Ishikawa (cell line): Measurements from ENCODE around the gene SDK2.

Experiments
- MAX ChIP-seq: IDR thresholded peaks from 2 replicates; pipeline ENCODE4 v1.6.1; 2012
- RAD21 ChIP-seq: IDR thresholded peaks from 2 replicates; pipeline ENCODE4 v1.6.1; 2012; ENCODE audit warnings: low read depth
- TAF1 ChIP-seq: IDR thresholded peaks from 2 replicates; pipeline ENCODE4 v1.6.1; 2012; ENCODE audit warnings: low read depth, mild to moderate bottlenecking
- TCF12 ChIP-seq: IDR thresholded peaks from 2 replicates; pipeline ENCODE4 v1.6.1; 2012; ENCODE audit warnings: low read depth
- YY1 ChIP-seq: IDR thresholded peaks from 2 replicates; pipeline ENCODE4 v1.6.1; 2012; ENCODE audit warnings: low read depth

DNA sequence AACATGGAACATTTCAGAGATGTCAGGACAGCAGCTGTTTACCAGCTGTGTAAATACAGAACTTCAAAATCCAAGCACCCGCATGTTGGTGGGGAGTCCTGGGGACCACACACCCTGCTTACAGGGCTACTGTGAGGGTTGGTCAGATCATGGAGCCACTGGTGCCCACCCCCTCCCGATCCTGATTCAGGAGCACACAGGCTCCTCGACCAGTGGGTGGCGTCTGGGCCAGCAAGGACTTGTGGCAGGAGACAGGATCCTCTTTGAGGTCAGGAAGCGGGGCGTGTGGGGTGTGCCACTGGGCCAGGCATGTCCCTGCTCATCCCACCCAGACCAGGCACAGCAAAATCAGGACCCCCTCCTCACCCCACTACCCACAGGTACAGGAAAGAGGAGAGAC lies 83.6 kb downstream of the SDK2 start:
- TF ChIP-seq YY1 (no peak), TCF12 (no peak), MAX (no peak), RAD21 (no peak), TAF1 (no peak)
